Colonic mucosa (tissue), 4 donors: Measurements from ENCODE around the gene ERI3. TPM values are rescaled to one million over a fixed set of nuclear protein-coding genes. Genes with fewer than 3 reads are reported as not detected.

Experiments
- DNase-seq: peaks from one replicate; pipeline ENCODE4 v3.0.0-alpha.2; 2020
- H3K27ac ChIP-seq: fragments of 200-600 bp; one replicate; pipeline ENCODE4 v1.8.0; 2021
- H3K27me3 ChIP-seq: fragments of 200-600 bp; one replicate; pipeline ENCODE4 v1.8.0; 2021
- H3K36me3 ChIP-seq: fragments of 200-600 bp; one replicate; pipeline ENCODE4 v1.8.0; 2021
- H3K4me1 ChIP-seq: fragments of 200-600 bp; one replicate; pipeline ENCODE4 v1.8.0; 2021; ENCODE audit warnings: mild to moderate bottlenecking
- H3K4me3 ChIP-seq: fragments of 200-600 bp; one replicate; pipeline ENCODE4 v1.8.0; 2021
- H3K9ac ChIP-seq, 2 donors: one replicate each; pipeline ENCODE4 v1.7.0; 2013; ENCODE audit warnings: control low read depth in 2 of 2, low read depth in 2 of 2, low read length in 2 of 2
- H3K9me3 ChIP-seq: fragments of 200-600 bp; one replicate; pipeline ENCODE4 v1.8.0; 2021
- CTCF ChIP-seq: fragments of 200-600 bp; IDR thresholded peaks from one replicate; pipeline ENCODE4 v1.8.0; 2022; ENCODE audit warnings: antibody characterized with exemption, mild to moderate bottlenecking
- intact Hi-C: fragments of 100-400 bp; cut with DNase I; formaldehyde crosslinking; loops from one replicate; pipeline ENCODE4 v1.14.1; 2022
- total RNA-seq, 2 donors: library from RNA; stranded (reverse); fragmentation: NEBNext Ultra II Directional in 1 of 2; extraction: Animal tissue kit (Norgen Biotek cat#: 25700) in 1 of 2; gene quantifications; one replicate each; pipeline ENCODE4 v1.2.1, GENCODE V29; 2021
- donor health status: healthy.
- donor health status: DM: no; HTN: no; CAD: no.
- donor health status: DM: no; HTN: no; CAD: no.

Gene ERI3
- total RNA-seq, 2 donors from 2014 or later: 29.7 to 58.2 TPM

GRCh38 chr1:44282704-44283426, 72.2 kb downstream of the ERI3 start:
- Histone ChIP-seq H3K27ac (peak overlapping the region; percentile 31), H3K4me3 (no peak overlapping the region), H3K9me3 (no peaks in the 10 kb centered on the region), H3K36me3 (no peaks in the 10 kb centered on the region), H3K4me1 (no peaks in the 10 kb centered on the region), H3K27me3 (no peaks in the 10 kb centered on the region), H3K9ac (no peak overlapping the region)
- TF ChIP-seq CTCF: no peak
- no peak for DNase-seq
- intact Hi-C loops: no loop called here

GRCh38 chr1:44281962-44282703, 72.9 kb downstream of the ERI3 start:
- H3K27me3 ChIP-seq: no peaks in the 10 kb centered on the region
- intact Hi-C loops: no loop called here
- no peak for TF ChIP-seq CTCF
- H3K4me3 ChIP-seq: no peak overlapping the region
- H3K4me1 ChIP-seq: no peaks in the 10 kb centered on the region
- no peak for DNase-seq
- H3K9me3 ChIP-seq: no peaks in the 10 kb centered on the region
- H3K36me3 ChIP-seq: no peaks in the 10 kb centered on the region
- H3K9ac ChIP-seq: no peak overlapping the region
- no peak overlapping the region for H3K27ac ChIP-seq

- intact Hi-C loops: no loop called here
- no peak overlapping the region for H3K9ac ChIP-seq
- DNase-seq: no peak
- H3K36me3 ChIP-seq: no peaks in the 10 kb centered on the region
- H3K9me3 ChIP-seq: no peaks in the 10 kb centered on the region
- no peaks in the 10 kb centered on the region for H3K27me3 ChIP-seq
- H3K4me1 ChIP-seq: no peaks in the 10 kb centered on the region
- no peak overlapping the region for H3K27ac ChIP-seq
- no peak for TF ChIP-seq CTCF
- H3K4me3 ChIP-seq: no peak overlapping the region
Measured at GRCh38 chr1:44276901-44277300, 78.2 kb downstream of the ERI3 start.

GRCh38 chr1:44275991-44276405, 79.1 kb downstream of the ERI3 start:
- Histone ChIP-seq H3K9me3 (no peaks in the 10 kb centered on the region), H3K27me3 (no peaks in the 10 kb centered on the region), H3K36me3 (no peaks in the 10 kb centered on the region), H3K9ac (no peak overlapping the region), H3K4me1 (no peaks in the 10 kb centered on the region), H3K27ac (no peak overlapping the region), H3K4me3 (no peak overlapping the region)
- no peak for DNase-seq
- intact Hi-C loops: no loop called here
- no peak for TF ChIP-seq CTCF

GRCh38 chr1:44275296-44275962, 79.6 kb downstream of the ERI3 start:
- H3K4me3 ChIP-seq: no peak overlapping the region
- H3K27me3 ChIP-seq: no peaks in the 10 kb centered on the region
- no peaks in the 10 kb centered on the region for H3K9me3 ChIP-seq
- no peaks in the 10 kb centered on the region for H3K36me3 ChIP-seq
- TF ChIP-seq CTCF: no peak
- intact Hi-C loops: no loop called here
- H3K27ac ChIP-seq: no peak overlapping the region
- peaks cover 4% of the 10 kb centered on the region for H3K4me1 ChIP-seq
- DNase-seq: no peak
- H3K9ac ChIP-seq: no peak overlapping the region
